ENCODE measurements around the gene RC3H2. TPM values are rescaled to one million over a fixed set of nuclear protein-coding genes. Genes with fewer than 3 reads are reported as not detected.

The RC3H2 gene
- total and polyA plus RNA-seq, 12 donors: 7.1 to 52.2 (median 42.9) TPM

DNA sequence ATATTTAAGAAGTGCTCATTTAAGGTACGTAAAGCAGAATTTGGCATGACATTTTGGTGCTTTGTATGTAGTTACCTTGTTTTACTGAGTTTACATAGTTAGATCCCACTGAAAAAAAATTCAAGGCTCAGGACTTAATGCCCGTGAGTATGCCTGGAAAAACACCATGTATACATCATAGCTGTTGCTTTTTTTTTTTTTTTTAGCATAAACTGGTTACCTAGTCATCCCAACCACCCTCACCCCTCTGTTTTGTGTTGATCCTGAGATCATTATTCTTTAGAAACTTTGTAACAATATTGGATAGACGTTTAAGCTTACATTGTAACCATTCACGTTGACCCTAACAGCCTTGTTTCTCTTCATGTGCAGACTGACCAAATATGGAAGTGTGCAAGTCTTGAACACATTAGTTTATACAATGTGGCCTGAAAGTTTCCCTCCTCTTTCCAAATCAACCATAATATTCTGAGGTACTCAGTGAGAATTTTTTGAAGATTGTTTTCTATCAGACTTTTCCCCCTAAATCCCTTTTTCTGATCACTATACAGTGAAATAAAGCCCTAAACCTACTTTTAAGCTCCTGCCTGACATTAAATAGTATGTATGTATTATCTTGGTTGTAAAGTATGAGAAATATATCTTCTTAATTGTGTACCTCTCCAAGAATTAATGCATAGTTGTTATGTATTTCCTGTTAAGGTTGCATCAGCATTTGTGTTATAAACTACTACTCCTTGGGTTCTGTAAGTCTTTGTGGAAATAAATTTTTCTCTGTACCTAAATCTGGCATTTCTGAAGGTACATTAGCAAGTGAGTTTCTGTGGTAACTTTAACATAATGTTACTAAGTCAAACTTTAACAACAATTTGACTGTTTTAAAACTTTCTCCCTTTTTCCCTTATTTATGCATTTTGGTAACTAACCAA lies 40.1 kb upstream of the RC3H2 start:
- 78% methylated on average over 4 of the region's 4 CpGs for WGBS, 2 donors
- peaks cover 0 to 8% (median 0%) of the 10 kb centered on the region in 9 donors for H3K36me3 ChIP-seq
- intact Hi-C loops (cut with DNase I): loop anchor here in 3 of 10 donors (5.0 kb wide), 3 partner anchors 38 to 57 kb away; partner anchors contain the start of gene RC3H2 (in 2 of the 3)
- H3K4me1 ChIP-seq: peaks cover 2 to 65% (median 49%) of the 10 kb centered on the region in 9 donors
- ATAC-seq (no peak), DNase-seq (no peak)
- H3K27me3 ChIP-seq: no peaks in the 10 kb centered on the region
- H3K4me3 ChIP-seq: no peak overlapping the region
- no peaks in the 10 kb centered on the region for H3K9me3 ChIP-seq
- no peak overlapping the region for H3K27ac ChIP-seq
- TF ChIP-seq, protein P1, sequence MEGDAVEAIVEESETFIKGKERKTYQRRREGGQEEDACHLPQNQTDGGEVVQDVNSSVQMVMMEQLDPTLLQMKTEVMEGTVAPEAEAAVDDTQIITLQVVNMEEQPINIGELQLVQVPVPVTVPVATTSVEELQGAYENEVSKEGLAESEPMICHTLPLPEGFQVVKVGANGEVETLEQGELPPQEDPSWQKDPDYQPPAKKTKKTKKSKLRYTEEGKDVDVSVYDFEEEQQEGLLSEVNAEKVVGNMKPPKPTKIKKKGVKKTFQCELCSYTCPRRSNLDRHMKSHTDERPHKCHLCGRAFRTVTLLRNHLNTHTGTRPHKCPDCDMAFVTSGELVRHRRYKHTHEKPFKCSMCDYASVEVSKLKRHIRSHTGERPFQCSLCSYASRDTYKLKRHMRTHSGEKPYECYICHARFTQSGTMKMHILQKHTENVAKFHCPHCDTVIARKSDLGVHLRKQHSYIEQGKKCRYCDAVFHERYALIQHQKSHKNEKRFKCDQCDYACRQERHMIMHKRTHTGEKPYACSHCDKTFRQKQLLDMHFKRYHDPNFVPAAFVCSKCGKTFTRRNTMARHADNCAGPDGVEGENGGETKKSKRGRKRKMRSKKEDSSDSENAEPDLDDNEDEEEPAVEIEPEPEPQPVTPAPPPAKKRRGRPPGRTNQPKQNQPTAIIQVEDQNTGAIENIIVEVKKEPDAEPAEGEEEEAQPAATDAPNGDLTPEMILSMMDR (IDR thresholded peaks at IDR 0.05): no peak

DNA sequence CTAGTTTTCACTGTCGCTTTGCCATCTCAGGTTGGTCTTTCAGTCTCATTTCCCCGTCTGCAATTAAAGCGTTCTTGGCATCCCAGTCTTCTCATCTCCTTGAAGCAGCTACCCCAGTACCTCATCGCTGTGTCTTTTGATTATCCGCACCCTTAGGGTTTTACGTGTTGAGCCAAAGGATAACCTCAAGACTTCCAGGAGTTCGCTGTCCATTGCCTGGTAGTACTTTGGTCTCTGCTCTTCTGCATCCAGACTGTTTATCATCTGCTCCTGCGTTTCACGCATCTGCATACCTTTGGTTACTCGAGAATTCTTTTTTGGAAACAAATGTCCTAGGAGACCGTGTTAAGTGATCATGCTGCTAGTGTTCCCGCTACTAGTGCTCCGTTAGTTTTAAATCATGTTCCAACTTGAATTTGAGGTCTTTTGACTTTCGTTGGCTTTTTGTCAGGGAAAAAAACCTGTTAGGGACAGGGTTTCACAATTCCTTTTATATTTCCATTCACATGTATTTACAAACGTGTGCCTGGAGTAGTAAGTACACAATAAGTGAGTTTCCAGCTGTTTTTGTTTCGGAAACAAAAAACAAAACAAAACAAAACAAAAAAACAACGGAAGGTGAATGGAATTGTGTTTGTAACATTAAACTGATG lies 36.5 kb upstream of the RC3H2 start:
- peaks cover 3 to 59% (median 44%) of the 10 kb centered on the region in 9 donors for H3K4me1 ChIP-seq
- no peaks in the 10 kb centered on the region for H3K9me3 ChIP-seq
- H3K27me3 ChIP-seq: no peaks in the 10 kb centered on the region
- ATAC-seq (peak in 5 of 8 donors; percentile 5 to 35 (median 8)), DNase-seq (no peak)
- peaks cover 0 to 35% (median 17%) of the 10 kb centered on the region in 9 donors for H3K36me3 ChIP-seq
- 7 to 8% methylated on average over 17 of the region's 17 CpGs for WGBS, 2 donors
- H3K4me3 ChIP-seq: peak overlapping the region; percentile 77 to 96 (median 88)
- TF ChIP-seq, protein P1 (IDR thresholded peaks at IDR 0.05): no peak
- peak overlapping the region; percentile 76 to 94 (median 88) for H3K27ac ChIP-seq
- intact Hi-C loops (cut with DNase I): loop anchor here in 3 of 10 donors (5.0 kb wide), 3 partner anchors 34 to 61 kb away; partner anchors contain the start of gene RC3H2 (in 2 of the 3)

DNA sequence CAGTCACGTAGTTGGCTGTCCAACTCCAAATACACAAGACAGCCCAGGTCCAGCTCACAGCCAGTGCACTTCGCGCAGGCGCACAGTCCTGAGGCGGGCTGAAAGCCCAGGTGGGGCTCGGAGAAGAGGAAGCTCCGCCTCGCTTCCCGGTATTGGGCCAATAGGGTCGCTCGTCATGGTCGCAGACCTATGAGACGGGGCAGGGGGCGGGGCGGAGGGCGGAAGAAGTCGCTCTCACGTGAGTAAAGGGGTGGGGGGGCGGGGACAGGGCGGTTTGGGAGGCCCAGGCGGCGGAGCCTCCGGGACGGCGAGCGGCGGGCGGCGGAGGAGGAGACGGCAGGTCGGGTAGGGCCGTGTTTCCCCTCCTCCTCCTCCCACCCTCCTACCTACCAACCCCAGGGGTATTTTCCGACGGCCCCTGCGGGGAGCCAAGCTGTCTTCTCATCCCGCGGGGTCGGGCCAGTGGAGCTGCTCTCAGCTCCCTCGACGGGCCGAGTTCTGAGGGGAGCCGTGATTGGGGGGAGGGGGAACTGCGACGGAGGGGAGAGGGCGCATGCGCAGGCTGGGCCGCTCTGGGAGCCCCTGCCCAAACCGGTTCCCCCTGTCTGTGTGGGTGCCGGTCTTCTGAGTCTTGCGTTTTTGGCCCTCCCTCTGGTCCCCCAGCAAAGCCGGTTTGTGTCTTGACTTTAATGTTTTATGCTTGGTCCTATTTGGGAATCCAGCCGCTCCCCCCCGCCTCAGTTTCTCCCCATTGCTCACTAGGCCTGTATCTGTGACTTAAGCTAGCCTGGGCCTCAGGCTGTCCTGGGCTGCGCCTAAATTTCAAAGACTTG lies 35.8 kb upstream of the RC3H2 start, which contains the start of gene RABGAP1:
Gene RABGAP1, plus strand, starts transcription at position 272 of the 833 bp plus-strand sequence. CDS start 16,040 bp downstream, outside the sequence.
- H3K4me1 ChIP-seq: peaks cover 3 to 51% (median 37%) of the 10 kb centered on the region in 9 donors

More for the DNA sequence above, 35.8 kb upstream of the RC3H2 start, which contains the start of gene RABGAP1:
- H3K4me3 ChIP-seq: peak within 1 kb of the TSS; percentile 77 to 96 (median 88)
- H3K27ac ChIP-seq: peak within 1 kb of the TSS; percentile 76 to 94 (median 88)
- TF ChIP-seq, protein P1 (IDR thresholded peaks at IDR 0.05): no peak
- H3K9me3 ChIP-seq: no peaks in the 10 kb centered on the region
- intact Hi-C loops (cut with DNase I): loop anchor here in 4 of 10 donors (1.0 to 5.0 kb wide), 4 partner anchors 10 to 61 kb away; partner anchors contain the start of genes RC3H2 (in 2 of the 4) and ZBTB26 (in 1 of the 4)
- peaks cover 0 to 42% (median 18%) of the 10 kb centered on the region in 9 donors for H3K36me3 ChIP-seq
- DNase-seq (peak; percentile 99 to 100), ATAC-seq (peak; percentile 97 to 99 (median 99))
- H3K27me3 ChIP-seq: no peaks in the 10 kb centered on the region
- WGBS, 2 donors: 0 to 1% methylated on average over 40 to 54 of the region's 54 CpGs
